Sigmoid colon (tissue), 7 donors: ENCODE measurements around the gene ADK. TPM values are rescaled to one million over a fixed set of nuclear protein-coding genes. Genes with fewer than 3 reads are reported as not detected.

Experiments
- DNase-seq: peaks from one replicate; pipeline ENCODE4 v3.0.0-alpha.2; 2019
- H3K27ac ChIP-seq, 4 donors: fragments of 200-600 bp; sonication (generic); one replicate each; pipeline ENCODE4 v1.5.1; 2016 to 2019; ENCODE audit warnings: mild to moderate bottlenecking in 1 of 4
- H3K27me3 ChIP-seq, 3 donors: fragments of 200-600 bp; sonication (generic); one replicate each; pipeline ENCODE4 v1.5.1; 2019; ENCODE audit warnings: mild to moderate bottlenecking in 1 of 3
- H3K36me3 ChIP-seq, 4 donors: fragments of 200-600 bp; sonication (generic); one replicate each; pipeline ENCODE4 v1.5.1; 2016 to 2019
- H3K4me1 ChIP-seq, 4 donors: fragments of 200-600 bp; sonication (generic); one replicate each; pipeline ENCODE4 v1.5.1; 2017 to 2019
- H3K4me3 ChIP-seq, 4 donors: fragments of 200-600 bp; sonication (generic); one replicate each; pipeline ENCODE4 v1.5.1; 2017 to 2019; ENCODE audit warnings: mild to moderate bottlenecking in 2 of 4, moderate library complexity in 1 of 4
- H3K9me3 ChIP-seq, 4 donors: fragments of 200-600 bp in 3 of 4; sonication (generic) in 3 of 4; one replicate each; pipeline versions ENCODE4 v1.5.1 to v1.6.1; 2013 to 2019
- CTCF ChIP-seq, 4 experiments: fragments of 450-650 bp in 3 of 4; fragments of 200-600 bp in 1 of 4; IDR thresholded peaks; one replicate each; pipeline ENCODE4 v1.5.1; 2016 to 2019; ENCODE audit warnings: antibody characterized with exemption in 4 of 4, mild to moderate bottlenecking in 3 of 4, moderate library complexity in 2 of 4
- EP300 ChIP-seq, 4 donors: sonication (generic); formaldehyde crosslinking; IDR thresholded peaks; one replicate each; pipeline ENCODE4 v1.6.1; 2017; ENCODE audit warnings: antibody characterized with exemption in 4 of 4
- POLR2A ChIP-seq, 2 donors: fragments of 450-650 bp; IDR thresholded peaks; one replicate each; pipeline ENCODE4 v1.6.1; 2016; ENCODE audit warnings: antibody characterized with exemption in 2 of 2, mild to moderate bottlenecking in 2 of 2, moderate library complexity in 2 of 2
- POLR2AphosphoS5 ChIP-seq, 4 donors: sonication (generic); formaldehyde crosslinking; IDR thresholded peaks; one replicate each; pipeline ENCODE4 v1.6.1; 2017; ENCODE audit warnings: antibody characterized with exemption in 4 of 4
- WGBS, 2 donors: extraction: QIAGEN DNeasy Blood & Tissue Kit; methylation state at CpG; one replicate each; pipeline ENCODE4 v1.1.7; 2013; 5-methylcytosine and 5-hydroxymethylcytosine counted together
- intact Hi-C: fragments of 100-400 bp; cut with DNase I; formaldehyde crosslinking; loops from one replicate; pipeline ENCODE4 v1.15.1; 2023
- polyA plus RNA-seq, 3 donors: library from polyadenylated mRNA; stranded (reverse); fragments of 200-250 nt; gene quantifications; one replicate each; pipeline ENCODE4 v1.2.3, GENCODE V29; 2013
- total RNA-seq, 4 donors: library from RNA; depleted of rRNA; stranded (reverse); fragments of >200 nt; gene quantifications; one replicate each; pipeline ENCODE4 v1.1.0, GENCODE V29; 2016
- donor health status: healthy with polysubstance abuse.
- donor health status: Bipolar disorder and iron deficiency.
- donor health status: healthy.

The ADK gene
- total and polyA plus RNA-seq, 7 donors = 15.2 to 31.3 (median 25.3) TPM

GRCh38 chr10:74539317-74539716 is 388.3 kb downstream of the ADK start:
- 96 to 98% methylated on average over 2 of the region's 2 CpGs for WGBS, 2 donors
- no peaks in the 10 kb centered on the region for H3K36me3 ChIP-seq
- no peaks in the 10 kb centered on the region for H3K27me3 ChIP-seq
- no peak overlapping the region for H3K27ac ChIP-seq
- no peak for DNase-seq
- intact Hi-C loops = no loop called here
- no peaks in the 10 kb centered on the region for H3K4me1 ChIP-seq
- TF ChIP-seq EP300 (IDR thresholded peaks at IDR 0.05) (no peak), CTCF (IDR thresholded peaks at IDR 0.05) (no peak), POLR2AphosphoS5 (IDR thresholded peaks at IDR 0.05) (no peak), POLR2A (IDR thresholded peaks at IDR 0.05) (no peak)
- H3K9me3 ChIP-seq = no peaks in the 10 kb centered on the region
- H3K4me3 ChIP-seq = no peak overlapping the region

DNA sequence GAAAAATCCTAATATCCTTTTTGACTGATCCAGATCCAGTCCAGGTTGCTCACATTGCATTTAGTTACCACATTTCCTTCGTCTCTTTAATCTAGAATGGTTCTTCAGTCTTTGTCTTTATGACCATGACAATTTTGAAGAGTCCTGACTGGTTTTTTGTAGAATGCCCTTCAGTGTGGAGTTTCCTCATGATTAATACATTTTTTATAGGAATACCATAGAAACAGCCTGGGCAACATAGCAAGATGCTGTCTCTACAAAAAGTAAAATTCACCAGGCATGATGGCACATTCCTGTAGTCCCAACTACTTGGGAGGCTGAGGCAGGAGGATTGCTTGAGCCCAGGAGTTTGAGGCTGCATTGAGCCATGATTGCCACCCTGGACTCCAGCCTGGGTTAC is 390.4 kb downstream of the ADK start:
- TF ChIP-seq POLR2AphosphoS5 (IDR thresholded peaks at IDR 0.05) (no peak), POLR2A (IDR thresholded peaks at IDR 0.05) (no peak), EP300 (IDR thresholded peaks at IDR 0.05) (no peak), CTCF (IDR thresholded peaks at IDR 0.05) (no peak)
- H3K27ac ChIP-seq = no peak overlapping the region
- intact Hi-C loops = no loop called here

GRCh38 chr10:74542077-74542476 is 391.1 kb downstream of the ADK start:
- no peak overlapping the region for H3K27ac ChIP-seq
- H3K9me3 ChIP-seq = no peaks in the 10 kb centered on the region
- H3K4me3 ChIP-seq = no peak overlapping the region
- DNase-seq = peak; percentile 79
- no peaks in the 10 kb centered on the region for H3K4me1 ChIP-seq
- no peaks in the 10 kb centered on the region for H3K27me3 ChIP-seq
- intact Hi-C loops = no loop called here
- TF ChIP-seq POLR2A (IDR thresholded peaks at IDR 0.05) (no peak), POLR2AphosphoS5 (IDR thresholded peaks at IDR 0.05) (peak; percentile 8 to 66 (median 44))
- WGBS, 2 donors = 83 to 86% methylated on average over 2 of the region's 2 CpGs
- H3K36me3 ChIP-seq = no peaks in the 10 kb centered on the region

More for the DNA sequence above, 390.4 kb downstream of the ADK start:
- WGBS, 2 donors = 93 to 98% methylated on average over 1 of the region's 1 CpG
- Histone ChIP-seq H3K27me3 (no peaks in the 10 kb centered on the region), H3K4me3 (no peak overlapping the region), H3K9me3 (no peaks in the 10 kb centered on the region), H3K4me1 (no peaks in the 10 kb centered on the region), H3K36me3 (no peaks in the 10 kb centered on the region)
- DNase-seq = no peak

DNA sequence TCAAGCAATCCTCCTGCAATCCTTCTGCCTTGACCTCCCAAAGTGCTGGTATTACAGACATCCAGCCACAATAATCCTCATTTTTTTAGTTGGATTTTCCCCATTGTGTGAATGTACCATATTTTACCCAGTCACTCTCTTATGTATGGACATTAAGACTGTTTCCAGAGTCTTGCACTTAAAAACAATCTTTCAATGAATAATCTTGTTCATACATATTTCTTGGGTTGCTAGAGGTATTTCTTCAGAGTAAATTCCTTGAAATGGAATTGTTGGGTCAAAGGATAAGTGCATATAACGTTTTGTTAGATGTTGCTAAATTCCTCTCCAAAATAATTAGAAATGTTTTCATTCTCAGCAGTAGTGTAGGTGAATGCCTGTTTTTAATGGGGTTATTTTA is 392.3 kb downstream of the ADK start:
- Histone ChIP-seq H3K36me3 (no peaks in the 10 kb centered on the region), H3K4me3 (no peak overlapping the region), H3K27ac (no peak overlapping the region), H3K9me3 (no peaks in the 10 kb centered on the region), H3K4me1 (no peaks in the 10 kb centered on the region), H3K27me3 (no peaks in the 10 kb centered on the region)
- TF ChIP-seq EP300 (IDR thresholded peaks at IDR 0.05) = no peak
- TF ChIP-seq CTCF (IDR thresholded peaks at IDR 0.05) = no peak
- TF ChIP-seq POLR2A (IDR thresholded peaks at IDR 0.05) = no peak
- no peak for TF ChIP-seq POLR2AphosphoS5 (IDR thresholded peaks at IDR 0.05)
- WGBS, 2 donors = 82 to 93% methylated on average over 1 of the region's 1 CpG
- intact Hi-C loops = no loop called here
- no peak for DNase-seq

GRCh38 chr10:74544106-74544505 is 393.1 kb downstream of the ADK start:
- DNase-seq = no peak

More at GRCh38 chr10:74544106-74544505, 393.1 kb downstream of the ADK start:
- no peaks in the 10 kb centered on the region for H3K9me3 ChIP-seq
- WGBS, 2 donors = 91% methylated on average over 2 of the region's 2 CpGs
- H3K4me1 ChIP-seq = no peaks in the 10 kb centered on the region
- H3K4me3 ChIP-seq = no peak overlapping the region
- intact Hi-C loops = no loop called here
- no peak overlapping the region for H3K27ac ChIP-seq
- no peaks in the 10 kb centered on the region for H3K27me3 ChIP-seq
- H3K36me3 ChIP-seq = no peaks in the 10 kb centered on the region
- TF ChIP-seq EP300 (IDR thresholded peaks at IDR 0.05) (no peak), CTCF (IDR thresholded peaks at IDR 0.05) (no peak), POLR2AphosphoS5 (IDR thresholded peaks at IDR 0.05) (no peak), POLR2A (IDR thresholded peaks at IDR 0.05) (no peak)
